Osteocyte (in vitro differentiated cells): ENCODE results near the gene MKRN2. TPM values are rescaled to one million over a fixed set of nuclear protein-coding genes. Genes with fewer than 3 reads are reported as not detected.
A peak's percentile ranks its signal among the peaks of the same experiment; 100 is the strongest.

Experiments used
- DNase-seq: peaks from one replicate; pipeline ENCODE4 v3.0.0; 2021; ENCODE audit warnings: mixed read lengths; ENCODE audit not compliant: unreplicated experiment; ENCODE audit errors: extremely low spot score
- H3K27ac Mint-ChIP-seq: one replicate; pipeline ENCODE4 v1.8.0; 2021; ENCODE audit warnings: mild to moderate bottlenecking, mixed read lengths; ENCODE audit not compliant: unreplicated experiment
- H3K27me3 Mint-ChIP-seq: one replicate; pipeline ENCODE4 v1.8.0; 2021; ENCODE audit warnings: mixed read lengths; ENCODE audit not compliant: unreplicated experiment
- H3K36me3 Mint-ChIP-seq: one replicate; pipeline ENCODE4 v1.8.0; 2021; ENCODE audit warnings: mixed read lengths; ENCODE audit not compliant: unreplicated experiment
- H3K4me1 Mint-ChIP-seq: one replicate; pipeline ENCODE4 v1.8.0; 2021; ENCODE audit warnings: mixed read lengths; ENCODE audit not compliant: unreplicated experiment
- H3K4me3 Mint-ChIP-seq: one replicate; pipeline ENCODE4 v1.8.0; 2021; ENCODE audit warnings: mild to moderate bottlenecking, moderate library complexity, mixed read lengths; ENCODE audit not compliant: unreplicated experiment
- H3K9me3 Mint-ChIP-seq: one replicate; pipeline ENCODE4 v1.8.0; 2021; ENCODE audit warnings: mixed read lengths; ENCODE audit not compliant: unreplicated experiment
- CTCF ChIP-seq: fragments of 200-600 bp; sonication (generic); IDR thresholded peaks from 2 replicates; pipeline ENCODE4 v1.5.0; 2021; ENCODE audit warnings: antibody characterized with exemption, mild to moderate bottlenecking, moderate library complexity
- total RNA-seq: library from RNA; stranded (reverse); gene quantifications from 2 replicates; pipeline ENCODE4 v1.2.1, GENCODE V29; 2021

Gene MKRN2
- total RNA-seq, 1 donor from 2014 or later = 32.4 TPM

- TF ChIP-seq CTCF = no peak
- H3K4me3 Mint-ChIP-seq = no peak overlapping the region
- peaks cover 52% of the 10 kb centered on the region for H3K4me1 Mint-ChIP-seq
- H3K9me3 Mint-ChIP-seq = no peaks in the 10 kb centered on the region
- H3K27me3 Mint-ChIP-seq = no peaks in the 10 kb centered on the region
- H3K27ac Mint-ChIP-seq = peak overlapping the region; percentile 40
- DNase-seq = no peak
- H3K36me3 Mint-ChIP-seq = peaks cover 2% of the 10 kb centered on the region
Measured at GRCh38 chr3:12560505-12561190, 3.8 kb downstream of the MKRN2 start.

GRCh38 chr3:12561397-12561796, 4.5 kb downstream of the MKRN2 start:
- Mint-ChIP-seq H3K9me3 (no peaks in the 10 kb centered on the region), H3K36me3 (peaks cover 6% of the 10 kb centered on the region), H3K4me1 (peaks cover 46% of the 10 kb centered on the region), H3K27me3 (no peaks in the 10 kb centered on the region), H3K27ac (no peak overlapping the region), H3K4me3 (no peak overlapping the region)
- TF ChIP-seq CTCF = no peak
- no peak for DNase-seq

- Mint-ChIP-seq H3K4me1 (peaks cover 46% of the 10 kb centered on the region), H3K27me3 (no peaks in the 10 kb centered on the region), H3K9me3 (no peaks in the 10 kb centered on the region), H3K4me3 (no peak overlapping the region), H3K36me3 (peaks cover 10% of the 10 kb centered on the region), H3K27ac (peak overlapping the region; percentile 60)
- no peak for TF ChIP-seq CTCF
- no peak for DNase-seq
Measured at GRCh38 chr3:12562451-12562850, 5.6 kb downstream of the MKRN2 start.

GRCh38 chr3:12566976-12567375, 10.1 kb downstream of the MKRN2 start:
- Mint-ChIP-seq H3K27ac (no peak overlapping the region), H3K4me3 (no peak overlapping the region), H3K27me3 (no peaks in the 10 kb centered on the region), H3K4me1 (peaks cover 22% of the 10 kb centered on the region), H3K36me3 (peaks cover 41% of the 10 kb centered on the region), H3K9me3 (no peaks in the 10 kb centered on the region)
- TF ChIP-seq CTCF = no peak
- DNase-seq = no peak

GRCh38 chr3:12568747-12569146, 11.9 kb downstream of the MKRN2 start:
- no peak overlapping the region for H3K4me3 Mint-ChIP-seq
- no peak for TF ChIP-seq CTCF
- H3K27me3 Mint-ChIP-seq = no peaks in the 10 kb centered on the region
- peaks cover 49% of the 10 kb centered on the region for H3K36me3 Mint-ChIP-seq
- no peak overlapping the region for H3K27ac Mint-ChIP-seq
- no peak for DNase-seq
- H3K4me1 Mint-ChIP-seq = peaks cover 11% of the 10 kb centered on the region
- no peaks in the 10 kb centered on the region for H3K9me3 Mint-ChIP-seq
